COLO668 (cell line): Measurements from ENCODE around the gene ZNF823.

Experiments used
- DNase-seq: peaks from one replicate; lab custom pipeline; 2025; ENCODE audit not compliant: unreplicated experiment; lab: John Stamatoyannopoulos, UW

Gene ZNF823

GRCh38 chr19:11737964-11738745 lies 591 bp downstream of the ZNF823 start:
- peak; percentile 76 for DNase-seq

GRCh38 chr19:11736696-11737095 lies 2.0 kb downstream of the ZNF823 start:
- no peak for DNase-seq

DNA sequence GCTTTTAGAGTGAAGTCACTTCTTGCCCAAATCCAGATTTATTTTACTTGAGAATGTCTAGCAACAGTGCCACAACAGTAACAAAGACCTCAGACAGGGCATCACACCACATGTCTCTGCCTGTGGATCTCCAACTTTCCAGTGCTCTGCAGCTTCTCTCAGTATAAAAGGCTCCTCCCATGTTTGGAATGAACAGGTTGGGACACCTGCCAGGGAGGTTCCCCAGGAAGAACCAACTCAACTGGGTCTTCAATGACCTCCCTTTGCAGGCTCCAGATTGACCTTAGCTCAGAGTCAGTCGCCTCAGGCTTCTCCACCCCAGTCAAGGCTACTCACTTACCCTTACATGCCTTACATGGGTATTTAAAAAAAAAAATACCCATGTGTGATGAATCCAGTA lies 3.4 kb downstream of the ZNF823 start:
- no peak for DNase-seq

DNA sequence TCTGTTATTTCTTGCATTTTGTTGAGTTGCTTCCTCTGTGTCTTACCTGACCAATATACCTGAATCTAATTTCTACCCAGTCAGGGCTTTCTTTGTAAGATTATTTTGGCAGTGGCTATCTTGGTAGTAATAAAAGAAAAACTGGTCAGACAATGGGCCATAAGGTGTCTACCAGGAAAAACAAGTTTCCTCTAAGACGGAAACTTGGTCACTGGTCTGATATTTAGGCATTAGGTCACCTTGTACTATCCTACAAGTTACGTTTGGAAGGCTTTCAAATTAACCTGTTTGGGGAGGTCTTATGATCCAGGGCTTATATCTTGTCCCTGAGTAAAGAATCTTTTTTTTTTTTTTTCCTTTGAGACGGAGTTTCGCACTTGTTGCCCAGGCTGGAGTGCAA lies 9.2 kb downstream of the ZNF823 start:
- DNase-seq = no peak

- no peak for DNase-seq
Measured at GRCh38 chr19:11722414-11722813, 16.3 kb downstream of the ZNF823 start.

GRCh38 chr19:11721681-11722080 lies 17.1 kb downstream of the ZNF823 start:
- no peak for DNase-seq

- DNase-seq = no peak
Measured at GRCh38 chr19:11710313-11710712, 28.4 kb downstream of the ZNF823 start.

DNA sequence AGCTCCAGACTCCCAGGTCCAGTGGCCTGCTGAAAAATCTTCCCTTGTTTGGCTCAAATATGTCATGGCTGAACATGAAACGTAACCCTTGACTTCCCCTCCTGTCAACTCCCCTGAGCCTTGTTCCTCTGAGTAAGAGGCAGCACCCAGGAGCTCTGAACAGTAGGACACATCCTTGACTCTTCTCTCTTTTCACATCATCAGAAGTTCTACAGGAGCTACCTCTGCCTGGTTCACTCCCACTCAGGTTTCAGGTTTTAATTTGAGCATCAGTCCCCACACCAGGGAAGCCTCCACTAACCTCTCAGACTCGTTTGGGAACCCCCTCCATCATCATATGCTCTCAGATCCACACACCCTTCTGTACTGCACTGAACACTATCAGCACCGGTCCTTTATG lies 30.3 kb downstream of the ZNF823 start:
- no peak for DNase-seq

GRCh38 chr19:11705474-11705873 lies 33.3 kb downstream of the ZNF823 start:
- DNase-seq = no peak

DNA sequence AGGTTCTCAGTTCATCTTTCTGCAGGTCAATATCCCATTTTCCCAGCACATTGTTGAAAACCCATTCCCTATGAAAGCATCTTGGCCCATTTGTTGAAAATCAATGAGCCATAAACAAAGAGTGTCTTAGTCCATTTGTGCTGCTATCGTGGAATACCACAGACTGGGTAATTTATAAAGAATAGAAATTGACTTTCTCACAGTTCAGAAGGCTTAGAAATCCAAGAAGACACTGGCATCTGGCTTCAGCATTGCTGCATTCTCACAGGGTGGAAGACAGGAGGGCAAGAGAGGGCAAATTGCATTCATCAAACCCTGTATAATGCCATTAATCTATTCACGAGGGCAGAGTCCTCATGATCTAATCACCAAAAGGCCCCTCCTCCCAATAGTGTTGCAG lies 34.1 kb downstream of the ZNF823 start:
- no peak for DNase-seq

GRCh38 chr19:11699931-11700794 lies 38.6 kb downstream of the ZNF823 start:
- DNase-seq = peak; percentile 15

- no peak for DNase-seq
Measured at GRCh38 chr19:11698231-11698630, 40.5 kb downstream of the ZNF823 start.

DNA sequence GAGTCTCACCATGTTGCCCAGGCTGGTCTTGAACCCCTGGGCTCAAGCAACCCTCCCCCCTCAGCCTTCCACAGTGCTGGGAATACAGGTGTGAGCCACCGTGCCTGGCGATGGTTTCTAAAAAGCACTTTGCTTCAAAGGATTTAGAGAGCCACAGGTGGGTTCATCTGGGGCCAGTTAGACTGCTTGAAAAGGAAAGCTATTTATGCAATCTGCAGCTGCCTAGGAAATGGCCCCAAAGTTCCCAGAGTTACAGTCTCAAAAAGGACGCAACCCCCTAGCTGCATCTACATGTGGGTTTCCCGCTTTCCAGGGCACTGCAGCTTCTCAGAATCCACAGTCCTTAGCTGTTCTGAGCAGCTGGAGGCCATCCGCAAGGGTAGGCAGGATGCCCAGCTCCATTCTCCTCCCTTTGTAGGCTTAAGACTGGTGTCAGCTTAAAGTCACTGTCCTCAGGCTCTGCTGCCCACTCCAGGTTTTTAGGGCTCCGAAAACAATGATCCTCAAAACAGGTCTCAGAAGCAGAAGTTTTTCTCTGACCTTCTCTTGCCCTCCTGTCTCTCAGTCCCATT lies 41.4 kb downstream of the ZNF823 start:
- no peak for DNase-seq

- DNase-seq = peak; percentile 92
Measured at GRCh38 chr19:11694533-11695439, 44.0 kb downstream of the ZNF823 start.

- peak; percentile 26 for DNase-seq
Measured at GRCh38 chr19:11693505-11694499, 44.9 kb downstream of the ZNF823 start.

DNA sequence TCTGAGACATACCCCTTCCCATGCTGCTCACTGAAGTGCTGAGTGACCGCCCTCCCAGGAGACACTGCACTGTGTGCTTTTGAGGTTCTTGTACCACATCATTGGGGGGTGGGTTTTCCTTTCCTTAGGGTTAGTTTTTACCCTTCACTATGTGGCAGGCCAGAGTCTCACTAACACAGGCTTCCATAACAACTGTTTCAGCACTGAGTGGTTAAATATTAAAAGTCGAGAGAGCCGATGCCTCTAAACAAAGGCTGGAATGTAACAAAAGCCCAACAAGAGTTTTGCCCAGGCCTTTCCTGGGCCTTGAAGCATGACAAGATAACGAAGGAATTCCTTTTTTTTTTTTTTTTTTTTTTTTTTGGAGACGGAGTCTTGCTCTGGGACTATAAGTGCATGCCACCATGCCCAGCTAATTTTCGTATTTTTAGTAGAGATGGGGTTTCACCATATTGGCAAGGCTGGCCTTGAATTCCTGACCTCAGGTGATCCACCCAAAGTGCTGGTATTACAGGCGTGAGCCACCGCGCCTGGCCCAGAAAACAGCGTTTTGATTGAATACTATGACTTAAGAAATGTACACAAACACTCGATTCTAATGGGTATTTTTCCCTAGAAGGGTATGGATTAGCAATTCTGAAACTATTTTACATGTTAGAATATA lies 46.5 kb downstream of the ZNF823 start:
- DNase-seq = no peak

DNA sequence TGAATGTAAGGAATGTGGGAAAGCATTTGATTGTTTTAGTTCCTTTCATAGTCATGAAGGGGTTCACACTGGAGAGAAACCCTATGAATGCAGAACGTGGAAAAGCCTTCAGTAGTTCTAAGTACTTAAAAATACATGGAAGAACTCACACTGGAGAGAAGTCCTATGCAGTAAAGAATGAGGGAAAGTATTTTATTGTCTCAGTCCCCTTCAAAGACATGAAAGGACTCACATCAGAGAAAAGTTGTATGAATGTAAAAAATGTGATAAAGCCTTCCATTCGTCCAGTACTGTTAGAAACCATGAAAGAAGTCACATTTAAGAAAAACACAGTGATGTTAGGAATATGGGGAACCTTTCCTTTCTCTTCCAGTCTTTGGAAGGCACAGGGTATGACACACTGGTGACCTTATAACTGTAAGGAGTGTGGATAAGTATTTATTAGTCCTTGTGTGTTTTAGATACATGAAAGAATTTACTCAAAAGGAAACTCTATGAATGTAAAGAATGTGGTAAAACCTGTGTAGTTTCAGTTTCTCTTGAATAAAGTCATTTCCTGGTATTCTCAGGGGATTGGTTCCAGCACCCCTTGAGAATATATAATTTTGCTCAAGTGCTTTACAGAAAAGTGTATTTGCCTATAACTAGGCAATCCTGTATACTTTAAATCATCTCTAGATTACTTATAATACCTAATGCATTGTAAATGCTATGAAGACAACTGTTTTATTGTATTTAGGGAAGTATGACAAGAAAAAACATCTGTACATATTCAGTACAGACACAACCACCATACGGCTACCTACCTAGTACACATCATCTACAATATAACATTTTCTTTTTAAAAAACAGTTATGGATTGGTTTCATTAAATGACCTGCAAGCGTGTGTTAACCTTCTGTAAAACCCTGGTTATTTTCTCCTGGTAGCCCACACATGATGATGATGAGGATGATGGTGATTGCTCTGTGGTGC lies 52.8 kb downstream of the ZNF823 start:
- DNase-seq = no peak
